ENCODE data around the gene RIPK4. TPM values are rescaled to one million over a fixed set of nuclear protein-coding genes. Genes with fewer than 3 reads are reported as not detected.

Gene RIPK4
- total and polyA plus RNA-seq, 2 of the 13 experiments (the other 11 are each of a cell fraction or from before 2014, with no cell fraction given) = 3.1 to 4.9 TPM

DNA sequence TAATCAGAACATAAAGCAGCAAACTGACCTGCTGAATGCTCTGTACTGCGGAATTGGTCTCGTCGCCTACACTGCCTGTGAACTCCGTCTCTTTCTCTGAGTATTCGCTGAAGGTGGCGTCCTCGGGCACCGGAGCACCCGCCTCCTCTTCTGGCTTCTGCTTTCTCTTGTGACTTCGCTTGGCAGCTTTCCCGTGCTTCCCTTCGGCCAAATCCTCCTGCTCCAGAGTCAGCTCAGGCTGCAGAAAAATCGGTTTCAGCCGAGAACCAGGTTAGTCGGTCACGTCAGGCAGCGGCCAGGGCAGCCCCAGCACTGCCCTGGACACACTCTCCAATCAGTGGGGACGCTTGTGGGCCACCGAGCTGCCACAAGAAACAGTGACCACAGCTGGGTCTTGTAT, 35.8 kb upstream of the RIPK4 start:
- Histone ChIP-seq H3K4me2 (ENCODE audit: low read depth, low read length) (no peak overlapping the region), H3K9me3 (ENCODE audit: low read length) (no peaks in the 10 kb centered on the region), H3K27me3 (ENCODE audit: control insufficient read depth in 1 of 2, insufficient read depth in 2 of 2, low read length in 2 of 2) (no peaks in the 10 kb centered on the region), H3K9ac (ENCODE audit: insufficient read depth, low read depth, low read length) (no peak overlapping the region), H4K20me1 (ENCODE audit: insufficient read depth, low read length) (no peaks in the 10 kb centered on the region), H3K4me3 (replicated peaks in 1 of 3; ENCODE audit: insufficient read depth in 1 of 3, low read depth in 2 of 3, low read length in 3 of 3) (no peak overlapping the region), H3K36me3 (replicated peaks in 1 of 2; ENCODE audit: control insufficient read depth in 1 of 2, insufficient read depth in 2 of 2, low read length in 2 of 2) (peaks cover 13 to 34% of the 10 kb centered on the region in 2 experiments; a peak in 4 of 5 replicates), H2AFZ (ENCODE audit: low read length) (no peak overlapping the region), H3K27ac (ENCODE audit: extremely low read length, insufficient read depth, low read length) (no peak overlapping the region), H3K79me2 (ENCODE audit: insufficient read depth, low read length) (no peaks in the 10 kb centered on the region), H3K4me1 (ENCODE audit: insufficient read depth, low read length) (no peaks in the 10 kb centered on the region)
- no peak for ATAC-seq
- ChIA-PET CTCF (ENCODE audit: low intra/inter-chr PET ratio, low total read pairs) (no interaction called here), POLR2A (no interaction called here)
- in situ Hi-C loops (cut with HindIII; ENCODE audit: extremely low pct_ligation_motif_present, low pct_unique_long_range_greater_than_20kb) (no loop called here), intact Hi-C loops (cut with micrococcal nuclease; ENCODE audit: unreplicated experiment) (no loop called here)
- DNase-seq (ENCODE audit: low spot score) = no peak
- BruUV-seq (replicated peaks) = no TSS peak
- WGBS (ENCODE audit: low lambda C conversion rate) = 94% methylated on average over 19 of the region's 19 CpGs
- no peak for FAIRE-seq
- no peak for TF ChIP-seq ZNF431 (CRISPR knock-in tag; IDR thresholded peaks at IDR 0.05; ENCODE audit: borderline replicate concordance, low read depth)
- no peak for TF ChIP-seq ATF7-NPFF (CRISPR knock-in tag; IDR thresholded peaks at IDR 0.05; ENCODE audit: low read depth)

DNA sequence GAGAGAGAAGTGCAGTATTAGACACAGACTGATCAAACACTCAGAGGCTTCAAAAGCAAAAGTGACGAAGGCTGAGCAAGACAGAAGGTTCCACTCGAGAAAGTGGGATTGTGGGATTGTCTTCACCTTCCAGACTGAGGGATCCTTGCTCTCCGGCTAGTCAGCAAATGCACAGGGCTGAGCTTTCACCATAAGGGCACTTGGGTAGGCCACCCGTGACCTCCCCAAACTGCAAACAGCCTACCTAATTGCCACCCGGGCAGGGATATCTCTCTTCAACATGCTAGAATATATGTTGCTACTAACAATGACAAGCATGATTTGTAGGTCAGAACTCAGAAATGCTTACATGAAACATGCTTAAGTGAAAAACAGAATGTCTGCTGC, 35.3 kb upstream of the RIPK4 start:
- Histone ChIP-seq H3K36me3 (replicated peaks in 1 of 2; ENCODE audit: control insufficient read depth in 1 of 2, insufficient read depth in 2 of 2, low read length in 2 of 2) (peaks cover 13 to 34% of the 10 kb centered on the region in 2 experiments; a peak in 4 of 5 replicates), H3K27me3 (ENCODE audit: control insufficient read depth in 1 of 2, insufficient read depth in 2 of 2, low read length in 2 of 2) (no peaks in the 10 kb centered on the region), H3K9me3 (ENCODE audit: low read length) (no peaks in the 10 kb centered on the region), H3K4me3 (replicated peaks in 1 of 3; ENCODE audit: insufficient read depth in 1 of 3, low read depth in 2 of 3, low read length in 3 of 3) (no peak overlapping the region), H3K79me2 (ENCODE audit: insufficient read depth, low read length) (no peaks in the 10 kb centered on the region), H2AFZ (ENCODE audit: low read length) (no peak overlapping the region), H3K27ac (ENCODE audit: extremely low read length, insufficient read depth, low read length) (no peak overlapping the region), H3K4me1 (ENCODE audit: insufficient read depth, low read length) (no peaks in the 10 kb centered on the region), H3K9ac (ENCODE audit: insufficient read depth, low read depth, low read length) (no peak overlapping the region), H3K4me2 (ENCODE audit: low read depth, low read length) (no peak overlapping the region), H4K20me1 (ENCODE audit: insufficient read depth, low read length) (no peaks in the 10 kb centered on the region)
- no peak for ATAC-seq
- ChIA-PET CTCF (ENCODE audit: low intra/inter-chr PET ratio, low total read pairs) (no interaction called here), POLR2A (no interaction called here)
- DNase-seq (ENCODE audit: low spot score) = no peak
- in situ Hi-C loops (cut with HindIII; ENCODE audit: extremely low pct_ligation_motif_present, low pct_unique_long_range_greater_than_20kb) (no loop called here), intact Hi-C loops (cut with micrococcal nuclease; ENCODE audit: unreplicated experiment) (no loop called here)
- no TSS peak for BruUV-seq (replicated peaks)
- FAIRE-seq = no peak
- 98% methylated on average over 5 of the region's 5 CpGs for WGBS (ENCODE audit: low lambda C conversion rate)
- TF ChIP-seq, protein P1, sequence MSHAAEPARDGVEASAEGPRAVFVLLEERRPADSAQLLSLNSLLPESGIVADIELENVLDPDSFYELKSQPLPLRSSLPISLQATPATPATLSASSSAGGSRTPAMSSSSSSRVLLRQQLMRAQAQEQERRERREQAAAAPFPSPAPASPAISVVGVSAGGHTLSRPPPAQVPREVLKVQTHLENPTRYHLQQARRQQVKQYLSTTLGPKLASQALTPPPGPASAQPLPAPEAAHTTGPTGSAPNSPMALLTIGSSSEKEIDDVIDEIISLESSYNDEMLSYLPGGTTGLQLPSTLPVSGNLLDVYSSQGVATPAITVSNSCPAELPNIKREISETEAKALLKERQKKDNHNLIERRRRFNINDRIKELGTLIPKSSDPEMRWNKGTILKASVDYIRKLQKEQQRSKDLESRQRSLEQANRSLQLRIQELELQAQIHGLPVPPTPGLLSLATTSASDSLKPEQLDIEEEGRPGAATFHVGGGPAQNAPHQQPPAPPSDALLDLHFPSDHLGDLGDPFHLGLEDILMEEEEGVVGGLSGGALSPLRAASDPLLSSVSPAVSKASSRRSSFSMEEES (CRISPR knock-in tag; IDR thresholded peaks at IDR 0.05) = no peak
- TF ChIP-seq NR1H2 (CRISPR knock-in tag; IDR thresholded peaks at IDR 0.05; ENCODE audit: borderline replicate concordance, low read depth) (no peak), ZNF746 (CRISPR knock-in tag; IDR thresholded peaks at IDR 0.05) (no peak)
- TF ChIP-seq, protein P2, sequence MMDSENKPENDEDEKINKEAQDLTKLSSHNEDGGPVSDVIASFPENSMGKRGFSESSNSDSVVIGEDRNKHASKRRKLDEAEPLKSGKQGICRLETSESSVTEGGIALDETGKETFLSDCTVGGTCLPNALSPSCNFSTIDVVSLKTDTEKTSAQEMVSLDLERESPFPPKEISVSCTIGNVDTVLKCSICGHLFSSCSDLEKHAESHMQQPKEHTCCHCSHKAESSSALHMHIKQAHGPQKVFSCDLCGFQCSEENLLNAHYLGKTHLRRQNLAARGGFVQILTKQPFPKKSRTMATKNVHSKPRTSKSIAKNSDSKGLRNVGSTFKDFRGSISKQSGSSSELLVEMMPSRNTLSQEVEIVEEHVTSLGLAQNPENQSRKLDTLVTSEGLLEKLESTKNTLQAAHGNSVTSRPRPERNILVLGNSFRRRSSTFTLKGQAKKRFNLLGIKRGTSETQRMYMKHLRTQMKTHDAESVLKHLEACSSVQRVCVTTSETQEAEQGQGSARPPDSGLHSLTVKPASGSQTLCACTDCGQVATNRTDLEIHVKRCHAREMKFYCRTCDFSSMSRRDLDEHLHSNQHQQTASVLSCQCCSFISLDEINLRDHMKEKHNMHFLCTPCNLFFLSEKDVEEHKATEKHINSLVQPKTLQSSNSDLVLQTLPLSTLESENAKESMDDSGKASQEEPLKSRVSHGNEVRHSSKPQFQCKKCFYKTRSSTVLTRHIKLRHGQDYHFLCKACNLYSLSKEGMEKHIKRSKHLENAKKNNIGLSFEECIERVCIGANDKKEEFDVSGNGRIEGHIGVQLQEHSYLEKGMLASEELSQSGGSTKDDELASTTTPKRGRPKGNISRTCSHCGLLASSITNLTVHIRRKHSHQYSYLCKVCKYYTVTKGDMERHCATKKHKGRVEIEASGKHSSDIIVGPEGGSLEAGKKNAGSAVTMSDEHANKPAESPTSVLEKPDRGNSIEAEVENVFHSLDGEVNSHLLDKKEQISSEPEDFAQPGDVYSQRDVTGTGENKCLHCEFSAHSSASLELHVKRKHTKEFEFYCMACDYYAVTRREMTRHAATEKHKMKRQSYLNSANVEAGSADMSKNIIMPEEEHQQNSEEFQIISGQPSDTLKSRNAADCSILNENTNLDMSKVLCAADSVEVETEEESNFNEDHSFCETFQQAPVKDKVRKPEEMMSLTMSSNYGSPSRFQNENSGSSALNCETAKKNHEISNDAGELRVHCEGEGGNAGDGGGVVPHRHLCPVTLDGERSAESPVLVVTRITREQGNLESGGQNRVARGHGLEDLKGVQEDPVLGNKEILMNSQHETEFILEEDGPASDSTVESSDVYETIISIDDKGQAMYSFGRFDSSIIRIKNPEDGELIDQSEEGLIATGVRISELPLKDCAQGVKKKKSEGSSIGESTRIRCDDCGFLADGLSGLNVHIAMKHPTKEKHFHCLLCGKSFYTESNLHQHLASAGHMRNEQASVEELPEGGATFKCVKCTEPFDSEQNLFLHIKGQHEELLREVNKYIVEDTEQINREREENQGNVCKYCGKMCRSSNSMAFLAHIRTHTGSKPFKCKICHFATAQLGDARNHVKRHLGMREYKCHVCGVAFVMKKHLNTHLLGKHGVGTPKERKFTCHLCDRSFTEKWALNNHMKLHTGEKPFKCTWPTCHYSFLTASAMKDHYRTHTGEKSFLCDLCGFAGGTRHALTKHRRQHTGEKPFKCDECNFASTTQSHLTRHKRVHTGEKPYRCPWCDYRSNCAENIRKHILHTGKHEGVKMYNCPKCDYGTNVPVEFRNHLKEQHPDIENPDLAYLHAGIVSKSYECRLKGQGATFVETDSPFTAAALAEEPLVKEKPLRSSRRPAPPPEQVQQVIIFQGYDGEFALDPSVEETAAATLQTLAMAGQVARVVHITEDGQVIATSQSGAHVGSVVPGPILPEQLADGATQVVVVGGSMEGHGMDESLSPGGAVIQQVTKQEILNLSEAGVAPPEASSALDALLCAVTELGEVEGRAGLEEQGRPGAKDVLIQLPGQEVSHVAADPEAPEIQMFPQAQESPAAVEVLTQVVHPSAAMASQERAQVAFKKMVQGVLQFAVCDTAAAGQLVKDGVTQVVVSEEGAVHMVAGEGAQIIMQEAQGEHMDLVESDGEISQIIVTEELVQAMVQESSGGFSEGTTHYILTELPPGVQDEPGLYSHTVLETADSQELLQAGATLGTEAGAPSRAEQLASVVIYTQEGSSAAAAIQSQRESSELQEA (CRISPR knock-in tag; IDR thresholded peaks at IDR 0.05; ENCODE audit: not compliant biosample characterization) = no peak
- TF ChIP-seq, protein P3, sequence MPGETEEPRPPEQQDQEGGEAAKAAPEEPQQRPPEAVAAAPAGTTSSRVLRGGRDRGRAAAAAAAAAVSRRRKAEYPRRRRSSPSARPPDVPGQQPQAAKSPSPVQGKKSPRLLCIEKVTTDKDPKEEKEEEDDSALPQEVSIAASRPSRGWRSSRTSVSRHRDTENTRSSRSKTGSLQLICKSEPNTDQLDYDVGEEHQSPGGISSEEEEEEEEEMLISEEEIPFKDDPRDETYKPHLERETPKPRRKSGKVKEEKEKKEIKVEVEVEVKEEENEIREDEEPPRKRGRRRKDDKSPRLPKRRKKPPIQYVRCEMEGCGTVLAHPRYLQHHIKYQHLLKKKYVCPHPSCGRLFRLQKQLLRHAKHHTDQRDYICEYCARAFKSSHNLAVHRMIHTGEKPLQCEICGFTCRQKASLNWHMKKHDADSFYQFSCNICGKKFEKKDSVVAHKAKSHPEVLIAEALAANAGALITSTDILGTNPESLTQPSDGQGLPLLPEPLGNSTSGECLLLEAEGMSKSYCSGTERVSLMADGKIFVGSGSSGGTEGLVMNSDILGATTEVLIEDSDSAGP (CRISPR knock-in tag; IDR thresholded peaks at IDR 0.05; ENCODE audit: borderline replicate concordance) = no peak
